Measurements from ENCODE around the gene MSN.
"Not testable (repeated sequence)": the region's sequence is repeated elsewhere in the genome, so short reads cannot be mapped to it uniquely, and the experiment has no call there.

Gene MSN

GRCh38 chrX:65723706-65724105, 56.3 kb downstream of the MSN start:
- no peak for DNase-seq

DNA sequence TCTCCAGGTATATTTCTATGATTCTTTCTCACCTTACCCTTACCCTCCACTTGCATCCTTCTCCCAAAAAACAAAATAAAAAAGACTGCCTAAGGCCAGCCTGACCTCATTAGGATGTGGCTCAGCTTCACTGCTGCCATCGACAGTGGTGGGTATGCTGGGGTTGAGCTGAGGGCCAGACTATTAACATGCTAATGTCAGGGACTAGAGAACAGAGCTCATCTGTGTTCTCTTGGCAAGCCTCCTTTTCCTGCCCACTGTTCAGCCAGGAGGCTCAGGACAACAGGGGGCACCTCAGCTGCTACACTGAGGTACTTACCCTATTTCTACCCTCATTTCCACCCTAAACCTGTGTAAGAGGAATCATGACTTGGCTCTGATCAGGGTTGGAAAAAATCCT, 59.3 kb downstream of the MSN start:
- DNase-seq: no peak

DNA sequence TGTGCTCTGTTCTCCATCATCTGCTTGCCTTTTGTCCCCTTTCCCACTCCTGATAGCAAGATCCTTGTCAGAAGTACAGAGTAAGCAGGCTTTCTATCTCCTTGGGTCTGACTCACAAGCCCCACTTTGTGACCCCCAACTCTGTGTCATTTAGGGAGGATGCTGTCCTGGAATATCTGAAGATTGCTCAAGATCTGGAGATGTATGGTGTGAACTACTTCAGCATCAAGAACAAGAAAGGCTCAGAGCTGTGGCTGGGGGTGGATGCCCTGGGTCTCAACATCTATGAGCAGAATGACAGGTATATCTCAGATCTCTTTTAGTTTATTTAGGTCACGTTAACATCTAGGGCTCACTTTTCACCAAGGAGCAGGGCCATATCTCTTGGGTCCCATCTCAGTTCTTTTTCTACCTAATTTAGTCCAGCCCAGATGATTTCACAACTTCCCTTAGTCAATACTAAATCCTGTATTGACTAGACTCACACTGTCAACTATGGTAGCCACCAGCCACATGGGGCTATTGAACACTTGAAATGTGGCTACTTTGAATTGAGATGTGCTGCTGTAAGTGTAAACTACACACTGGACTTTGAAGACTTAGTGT, 64.3 kb downstream of the MSN start:
- no peak for DNase-seq

DNA sequence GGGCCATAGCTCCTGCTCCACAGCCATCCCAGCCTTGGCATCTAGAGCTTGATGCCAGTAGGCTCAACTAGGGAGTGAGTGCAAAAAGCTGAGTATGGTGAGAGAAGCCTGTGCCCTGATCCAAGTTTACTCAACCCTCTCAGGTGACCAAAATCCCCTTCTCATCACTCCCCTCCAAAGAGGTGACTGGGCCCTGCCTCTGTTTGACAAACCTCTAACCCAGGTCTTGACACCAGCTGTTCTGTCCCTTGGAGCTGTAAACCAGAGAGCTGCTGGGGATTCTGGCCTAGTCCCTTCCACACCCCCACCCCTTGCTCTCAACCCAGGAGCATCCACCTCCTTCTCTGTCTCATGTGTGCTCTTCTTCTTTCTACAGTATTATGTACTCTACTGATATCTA, 73.5 kb downstream of the MSN start:
- no peak for DNase-seq

DNA sequence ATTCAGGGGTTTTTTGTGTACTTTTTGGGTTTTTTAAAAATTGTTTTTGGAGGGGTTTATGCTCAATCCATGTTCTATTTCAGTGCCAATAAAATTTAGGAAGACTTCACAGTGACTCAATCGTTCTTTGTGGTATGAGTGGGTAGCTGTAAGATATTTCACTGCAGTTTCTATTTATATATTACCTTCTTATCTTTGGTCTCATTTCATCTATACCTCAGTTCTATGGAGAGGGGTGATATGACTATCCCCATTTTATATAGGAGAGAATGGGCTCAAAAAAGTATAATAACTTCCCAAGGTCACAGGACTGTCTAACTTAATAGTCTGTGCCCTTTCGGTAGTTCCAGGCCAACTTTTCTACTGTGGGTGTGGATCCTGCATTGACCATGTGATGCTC, 74.4 kb downstream of the MSN start:
- DNase-seq: no peak

GRCh38 chrX:65744965-65745364, 77.5 kb downstream of the MSN start:
- DNase-seq: no peak

DNA sequence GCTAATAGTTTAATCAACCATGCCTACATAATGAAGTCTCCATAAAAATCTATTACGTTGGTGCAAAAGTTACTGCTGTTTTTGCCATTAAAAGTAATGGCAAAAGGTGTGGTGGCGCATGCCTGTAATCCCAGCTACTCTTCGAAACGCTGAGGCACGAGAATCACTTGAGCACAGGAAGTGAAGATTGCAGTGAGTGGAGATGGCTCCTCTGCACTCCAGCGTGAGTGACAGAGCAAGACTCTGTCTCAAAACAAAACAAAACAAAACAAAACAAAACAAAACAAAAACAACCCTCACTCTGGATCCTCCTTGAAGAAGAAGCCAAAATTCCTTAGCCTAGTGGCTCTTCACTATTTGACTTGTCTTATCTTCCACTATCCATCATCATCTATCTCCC, 78.0 kb downstream of the MSN start:
- no peak for DNase-seq

GRCh38 chrX:65745992-65746391, 78.5 kb downstream of the MSN start:
- DNase-seq: no peak

DNA sequence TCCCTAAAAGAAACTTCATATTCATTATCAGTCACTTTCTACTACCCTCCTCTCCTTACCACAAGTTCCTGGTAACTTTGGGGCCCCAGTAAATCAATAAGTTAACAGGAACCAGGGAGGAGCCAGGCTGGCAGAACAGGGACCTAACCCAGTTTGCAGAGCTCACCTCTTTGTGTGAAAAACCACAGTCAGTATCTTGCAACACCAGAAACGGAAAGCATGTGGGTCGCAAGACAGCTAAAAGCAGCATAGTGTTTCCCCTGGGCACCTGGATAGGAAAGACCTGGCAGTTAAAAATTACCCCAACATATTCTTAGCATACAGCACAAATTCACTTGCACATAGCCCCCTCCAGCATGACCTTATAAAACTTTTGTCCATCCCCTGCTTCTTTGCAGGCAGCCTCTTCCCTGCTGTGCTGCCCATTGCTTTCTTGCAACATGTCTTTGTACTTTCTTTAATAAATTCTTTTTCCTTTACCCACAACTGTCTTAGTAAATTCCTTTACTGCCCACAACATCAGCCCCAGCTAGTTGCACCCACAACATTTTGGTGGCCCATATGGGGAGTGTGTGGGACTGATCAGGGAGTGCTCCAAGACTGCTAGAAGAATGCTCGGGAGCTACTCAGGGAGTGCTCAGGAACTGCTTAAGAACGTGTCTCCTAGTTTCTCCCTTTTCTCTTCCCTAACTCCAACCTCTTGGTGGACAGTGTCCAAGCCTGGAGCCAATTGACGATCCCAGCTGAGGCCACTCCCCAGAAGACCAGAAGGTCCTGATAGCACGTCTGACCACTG, 83.4 kb downstream of the MSN start:
- DNase-seq: no peak

- DNase-seq: no peak
Measured at GRCh38 chrX:65751519-65751918, 84.1 kb downstream of the MSN start.

DNA sequence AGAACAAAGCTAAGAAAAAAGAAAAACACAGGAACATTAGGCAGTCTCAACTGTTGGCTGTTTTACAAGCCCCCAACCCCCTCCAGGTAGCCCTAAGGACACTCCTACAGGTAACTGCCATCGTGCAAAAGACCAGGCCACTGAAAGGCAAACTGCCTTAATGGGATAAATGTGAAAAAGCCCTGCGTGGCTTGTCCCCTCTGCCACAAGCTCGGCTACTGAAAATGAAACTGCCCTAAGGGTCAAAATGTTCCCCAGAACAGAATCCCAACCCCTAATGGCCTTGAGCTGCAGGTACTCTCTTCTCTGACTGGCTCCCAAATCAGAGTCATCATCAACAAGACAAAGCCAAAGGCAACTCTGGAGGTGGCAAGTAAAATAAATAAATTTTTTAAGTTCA, 84.8 kb downstream of the MSN start:
- no peak for DNase-seq

DNA sequence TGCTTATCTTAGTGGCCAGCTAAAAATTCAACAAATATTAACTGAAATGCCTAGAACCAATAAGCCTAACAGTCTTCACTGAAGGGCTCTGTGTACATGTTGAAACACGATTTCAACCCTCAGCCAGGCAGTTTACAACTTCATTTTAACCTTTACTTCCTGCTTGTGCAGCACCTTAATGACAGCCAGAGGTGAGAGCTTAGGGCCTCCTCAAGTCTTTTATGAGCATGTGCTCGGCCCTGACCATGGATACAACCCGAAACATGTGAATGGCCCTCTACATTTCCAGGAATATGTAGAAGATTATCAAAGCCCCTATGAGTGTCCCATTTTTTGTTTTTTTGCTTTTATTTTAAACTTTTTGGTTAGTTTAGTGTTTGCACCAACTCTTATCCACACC, 88.3 kb downstream of the MSN start:
- no peak for DNase-seq

GRCh38 chrX:65757943-65758342, 90.5 kb downstream of the MSN start:
- DNase-seq: no peak

- no peak for DNase-seq
Measured at GRCh38 chrX:65758505-65758904, 91.1 kb downstream of the MSN start.

DNA sequence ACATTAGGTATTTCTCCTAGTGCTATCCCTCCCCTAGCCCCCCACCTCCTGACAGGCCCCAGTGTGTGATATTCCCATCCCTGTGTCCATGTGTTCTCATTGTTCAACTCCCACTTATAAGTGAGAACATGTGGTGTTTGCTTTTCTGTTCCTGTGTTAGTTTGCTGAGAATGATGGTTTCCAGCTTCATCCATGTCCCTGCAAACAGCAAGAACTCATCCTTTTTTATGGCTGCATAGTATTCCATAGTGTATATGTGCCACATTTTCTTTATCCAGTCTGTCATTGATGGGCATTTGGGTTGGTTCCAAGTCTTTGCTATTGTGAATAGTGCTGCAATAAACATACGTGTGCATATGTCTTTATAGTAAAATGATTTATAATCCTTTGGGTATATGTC, 92.1 kb downstream of the MSN start:
- not testable (repeated sequence) for DNase-seq

GRCh38 chrX:65769564-65770292, 102.3 kb downstream of the MSN start:
- DNase-seq: no peak

DNA sequence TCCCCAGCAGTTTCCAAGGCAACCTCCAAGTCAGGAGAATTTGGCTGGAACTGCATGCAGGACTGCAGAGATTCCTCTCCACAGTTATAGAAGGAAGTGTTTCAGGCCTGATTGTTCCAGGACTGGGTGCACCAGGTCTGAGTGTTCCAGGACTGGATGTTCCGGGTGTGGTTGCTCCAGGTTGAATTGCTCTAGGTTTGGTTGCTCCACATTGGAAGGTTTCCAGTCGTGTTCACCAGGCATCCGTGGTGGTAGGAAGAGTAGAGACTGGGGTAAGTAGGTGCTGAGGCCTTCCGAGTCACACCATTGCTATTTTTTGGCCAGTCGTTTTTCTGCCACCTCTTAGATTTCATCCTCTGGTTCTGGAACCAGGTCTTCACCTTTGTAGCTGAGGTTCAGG, 105.4 kb downstream of the MSN start:
- DNase-seq: no peak

- no peak for DNase-seq
Measured at GRCh38 chrX:65781845-65782244, 114.4 kb downstream of the MSN start.

DNA sequence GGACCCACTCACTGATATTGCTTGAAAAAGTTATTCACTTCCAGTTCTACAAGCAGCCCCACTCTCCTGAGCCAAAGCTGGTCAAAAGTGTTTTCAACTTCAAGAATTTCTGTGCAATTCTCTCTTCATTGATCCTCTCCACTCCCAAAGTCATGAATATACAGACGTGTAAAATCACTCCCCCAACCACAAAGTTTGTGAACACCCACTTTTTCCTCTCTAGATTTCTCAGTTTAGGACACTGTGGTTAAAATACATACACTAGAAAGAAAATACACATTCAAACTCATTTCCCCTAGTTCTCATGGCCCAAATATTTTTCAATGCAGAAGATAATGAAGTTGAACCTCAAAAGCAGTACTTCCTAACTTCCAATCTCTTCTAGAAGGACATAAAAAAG, 116.3 kb downstream of the MSN start:
- no peak for DNase-seq
